OCI-LY1 (cell line): ENCODE results near the gene TBC1D5.

Source experiments
- H2AFZ ChIP-seq: fragments of 200-600 bp; sonication (generic), shearing (Covaris generic); 2 replicates; pipeline ENCODE4 v1.6.0; 2014; ENCODE audit warnings: antibody characterized with exemption, mild to moderate bottlenecking, low read length
- H3F3A ChIP-seq: fragments of 200-600 bp; sonication (generic), shearing (Covaris generic); 2 replicates; pipeline ENCODE4 v1.6.0; 2014; ENCODE audit warnings: mild to moderate bottlenecking, antibody characterized with exemption, low read length, moderate library complexity; ENCODE audit not compliant: insufficient read depth
- H3K27ac ChIP-seq: fragments of 200-600 bp; sonication (generic); 2 replicates; pipeline ENCODE4 v1.5.1; 2014; ENCODE audit warnings: low read length, mixed run types, mild to moderate bottlenecking, low read depth; ENCODE audit not compliant: poor library complexity, severe bottlenecking
- H3K27me3 ChIP-seq: fragments of 200-600 bp; sonication (generic); 2 replicates; pipeline ENCODE4 v1.6.0; 2014; ENCODE audit warnings: antibody characterized with exemption, mild to moderate bottlenecking, low read length, moderate library complexity; ENCODE audit not compliant: insufficient read depth
- H3K36me3 ChIP-seq: fragments of 200-600 bp; sonication (generic); 2 replicates; pipeline ENCODE4 v1.6.1; 2014; ENCODE audit warnings: mild to moderate bottlenecking, antibody characterized with exemption, low read length, moderate library complexity, mixed read lengths; ENCODE audit not compliant: insufficient read depth
- H3K4me1 ChIP-seq: fragments of 200-600 bp; sonication (generic); 2 replicates; pipeline ENCODE4 v1.5.1; 2014; ENCODE audit warnings: mild to moderate bottlenecking, low read length, moderate library complexity; ENCODE audit not compliant: insufficient read depth, severe bottlenecking
- H3K4me2 ChIP-seq: fragments of 200-600 bp; sonication (generic), shearing (Covaris generic); 2 replicates; pipeline ENCODE4 v1.6.1; 2014; ENCODE audit warnings: low read length
- H3K4me3 ChIP-seq: fragments of 200-600 bp; sonication (generic); 2 replicates; pipeline ENCODE4 v1.5.1; 2014; ENCODE audit warnings: low read length, low read depth, mild to moderate bottlenecking, mixed read lengths; ENCODE audit not compliant: poor library complexity, severe bottlenecking
- H3K79me2 ChIP-seq: fragments of 200-600 bp; shearing (Covaris generic); 2 replicates; pipeline ENCODE4 v1.6.1; 2016; ENCODE audit warnings: mixed run types, low read length, mixed read lengths; ENCODE audit not compliant: insufficient read depth
- H3K9ac ChIP-seq: fragments of 200-600 bp; sonication (generic), shearing (Covaris generic); 2 replicates; pipeline ENCODE4 v1.6.1; 2014; ENCODE audit warnings: mild to moderate bottlenecking, low read length, mixed read lengths
- H3K9me2 ChIP-seq: fragments of 200-600 bp; sonication (generic), shearing (Covaris generic); 2 replicates; pipeline ENCODE4 v1.6.1; 2014; ENCODE audit warnings: low read depth, mild to moderate bottlenecking, low read length, mixed read lengths
- H3K9me3 ChIP-seq: fragments of 200-600 bp; shearing (Covaris generic); 2 replicates; pipeline ENCODE4 v1.6.1; 2014; ENCODE audit warnings: low read length, mixed read lengths
- H4K20me1 ChIP-seq: fragments of 200-600 bp; sonication (generic), shearing (Covaris generic); 2 replicates; pipeline ENCODE4 v1.6.0; 2016; ENCODE audit warnings: mild to moderate bottlenecking, low read length; ENCODE audit not compliant: insufficient read depth
- EZH2 ChIP-seq: fragments of 200-600 bp; sonication (generic), shearing (Covaris generic); IDR thresholded peaks from 2 replicates; pipeline ENCODE4 v1.8.0; 2017; ENCODE audit warnings: borderline replicate concordance, mixed run types, mild to moderate bottlenecking, antibody characterized with exemption, low read length, moderate library complexity, mixed read lengths
- TF ChIP-seq, protein P1 (sequence below): fragments of 200-600 bp; sonication (generic), shearing (Covaris generic); IDR thresholded peaks from 2 replicates; pipeline ENCODE4 v1.5.1; 2017; ENCODE audit warnings: mild to moderate bottlenecking, antibody characterized with exemption, low read length, moderate library complexity, mixed read lengths

TBC1D5 gene

GRCh38 chr3:17742880-17743657 is 638 bp upstream of the TBC1D5 start:
- H3K4me1 ChIP-seq, result peaks cover 55% of the 10 kb centered on the region
- H3K79me2 ChIP-seq, result peaks cover 25% of the 10 kb centered on the region
- H3K9me2 ChIP-seq, result no peaks in the 10 kb centered on the region
- H3K9me3 ChIP-seq, result no peaks in the 10 kb centered on the region
- no peaks in the 10 kb centered on the region for H4K20me1 ChIP-seq
- peak overlapping the region; percentile 68 for H3K4me3 ChIP-seq
- H3K27me3 ChIP-seq, result no peaks in the 10 kb centered on the region
- H3K9ac ChIP-seq, result peak overlapping the region; percentile 88
- no peaks in the 10 kb centered on the region for H3K36me3 ChIP-seq
- H3K4me2 ChIP-seq, result peak overlapping the region; percentile 78
- H3F3A ChIP-seq, result no peaks in the 10 kb centered on the region
- no peak for TF ChIP-seq EZH2
- TF ChIP-seq, protein P1, sequence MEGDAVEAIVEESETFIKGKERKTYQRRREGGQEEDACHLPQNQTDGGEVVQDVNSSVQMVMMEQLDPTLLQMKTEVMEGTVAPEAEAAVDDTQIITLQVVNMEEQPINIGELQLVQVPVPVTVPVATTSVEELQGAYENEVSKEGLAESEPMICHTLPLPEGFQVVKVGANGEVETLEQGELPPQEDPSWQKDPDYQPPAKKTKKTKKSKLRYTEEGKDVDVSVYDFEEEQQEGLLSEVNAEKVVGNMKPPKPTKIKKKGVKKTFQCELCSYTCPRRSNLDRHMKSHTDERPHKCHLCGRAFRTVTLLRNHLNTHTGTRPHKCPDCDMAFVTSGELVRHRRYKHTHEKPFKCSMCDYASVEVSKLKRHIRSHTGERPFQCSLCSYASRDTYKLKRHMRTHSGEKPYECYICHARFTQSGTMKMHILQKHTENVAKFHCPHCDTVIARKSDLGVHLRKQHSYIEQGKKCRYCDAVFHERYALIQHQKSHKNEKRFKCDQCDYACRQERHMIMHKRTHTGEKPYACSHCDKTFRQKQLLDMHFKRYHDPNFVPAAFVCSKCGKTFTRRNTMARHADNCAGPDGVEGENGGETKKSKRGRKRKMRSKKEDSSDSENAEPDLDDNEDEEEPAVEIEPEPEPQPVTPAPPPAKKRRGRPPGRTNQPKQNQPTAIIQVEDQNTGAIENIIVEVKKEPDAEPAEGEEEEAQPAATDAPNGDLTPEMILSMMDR, result no peak
- peak overlapping the region; percentile 7 for H2AFZ ChIP-seq
- H3K27ac ChIP-seq, result peak overlapping the region; percentile 82

DNA sequence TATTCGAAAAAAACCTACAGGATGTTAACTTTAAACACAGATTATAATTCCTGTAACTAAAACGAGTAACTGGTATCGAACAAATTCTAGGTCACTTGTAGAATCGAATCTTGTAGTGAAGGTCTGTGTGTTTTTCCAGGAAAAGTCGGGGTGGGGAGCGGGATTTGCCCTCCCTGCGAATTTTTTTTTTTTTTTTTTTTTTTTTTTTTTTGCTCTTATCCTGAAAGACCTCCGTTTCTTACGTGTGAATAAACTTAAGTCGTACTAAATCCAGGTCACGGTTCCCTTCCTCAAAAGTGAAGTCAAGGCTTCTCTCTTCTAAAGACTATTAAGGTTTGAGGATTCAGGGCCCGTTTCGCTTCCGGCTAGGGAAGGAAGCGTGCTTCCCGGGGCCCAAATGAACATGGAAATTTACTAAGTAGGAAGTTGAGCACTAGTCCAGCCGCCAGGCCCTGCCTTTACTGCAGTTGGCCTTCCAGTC is 770 bp downstream of the TBC1D5 start:
- TF ChIP-seq, protein P1, result no peak
- no peak for TF ChIP-seq EZH2
- Histone ChIP-seq H3K9me3 (no peaks in the 10 kb centered on the region), H3K27ac (peak overlapping the region; percentile 94), H3K36me3 (no peaks in the 10 kb centered on the region), H3K4me2 (peak overlapping the region; percentile 91), H3K79me2 (peaks cover 25% of the 10 kb centered on the region), H3K9me2 (no peaks in the 10 kb centered on the region), H3F3A (no peaks in the 10 kb centered on the region), H3K4me3 (peak overlapping the region; percentile 68), H3K27me3 (no peaks in the 10 kb centered on the region), H3K4me1 (peaks cover 52% of the 10 kb centered on the region), H3K9ac (peak overlapping the region; percentile 85), H2AFZ (0 out of 2 replicates have a peak overlapping the region, but pooled peaks have one; percentile 47), H4K20me1 (no peaks in the 10 kb centered on the region)

DNA sequence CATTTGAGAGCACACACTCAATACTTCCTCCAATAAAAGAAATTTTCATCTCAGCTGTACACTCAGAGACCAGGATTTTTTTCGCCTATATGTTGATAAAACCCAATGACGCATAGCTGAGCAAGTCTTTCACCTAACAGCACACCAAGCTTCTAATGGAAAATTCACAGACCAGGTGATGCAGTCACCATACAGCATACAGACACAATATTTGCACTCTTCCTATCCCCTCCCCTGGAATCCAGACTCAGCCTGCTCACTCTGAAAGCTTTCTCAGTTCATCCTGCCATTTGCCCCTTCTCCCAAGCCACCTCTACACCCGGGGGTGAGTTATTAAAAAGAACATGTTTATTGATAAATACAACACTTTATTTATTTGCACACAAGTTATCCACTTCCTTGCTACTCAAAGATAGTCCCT is 1.7 kb downstream of the TBC1D5 start:
- no peak overlapping the region for H2AFZ ChIP-seq

More for the DNA sequence above, 1.7 kb downstream of the TBC1D5 start:
- Histone ChIP-seq H3K9me3 (no peaks in the 10 kb centered on the region), H3K27me3 (no peaks in the 10 kb centered on the region), H3K4me3 (peak overlapping the region; percentile 68), H3K79me2 (peaks cover 25% of the 10 kb centered on the region), H4K20me1 (no peaks in the 10 kb centered on the region), H3K4me2 (peak overlapping the region; percentile 91), H3F3A (no peaks in the 10 kb centered on the region), H3K27ac (peak overlapping the region; percentile 94), H3K9ac (peak overlapping the region; percentile 85), H3K4me1 (peaks cover 52% of the 10 kb centered on the region), H3K36me3 (no peaks in the 10 kb centered on the region), H3K9me2 (no peaks in the 10 kb centered on the region)
- TF ChIP-seq EZH2, result no peak
- TF ChIP-seq, protein P1, result no peak
